ENCODE measurements around the gene GAS7. TPM values are rescaled to one million over a fixed set of nuclear protein-coding genes. Genes with fewer than 3 reads are reported as not detected.

The GAS7 gene
- total RNA-seq, 1 donor from 2014 or later, result 4.8 TPM

DNA sequence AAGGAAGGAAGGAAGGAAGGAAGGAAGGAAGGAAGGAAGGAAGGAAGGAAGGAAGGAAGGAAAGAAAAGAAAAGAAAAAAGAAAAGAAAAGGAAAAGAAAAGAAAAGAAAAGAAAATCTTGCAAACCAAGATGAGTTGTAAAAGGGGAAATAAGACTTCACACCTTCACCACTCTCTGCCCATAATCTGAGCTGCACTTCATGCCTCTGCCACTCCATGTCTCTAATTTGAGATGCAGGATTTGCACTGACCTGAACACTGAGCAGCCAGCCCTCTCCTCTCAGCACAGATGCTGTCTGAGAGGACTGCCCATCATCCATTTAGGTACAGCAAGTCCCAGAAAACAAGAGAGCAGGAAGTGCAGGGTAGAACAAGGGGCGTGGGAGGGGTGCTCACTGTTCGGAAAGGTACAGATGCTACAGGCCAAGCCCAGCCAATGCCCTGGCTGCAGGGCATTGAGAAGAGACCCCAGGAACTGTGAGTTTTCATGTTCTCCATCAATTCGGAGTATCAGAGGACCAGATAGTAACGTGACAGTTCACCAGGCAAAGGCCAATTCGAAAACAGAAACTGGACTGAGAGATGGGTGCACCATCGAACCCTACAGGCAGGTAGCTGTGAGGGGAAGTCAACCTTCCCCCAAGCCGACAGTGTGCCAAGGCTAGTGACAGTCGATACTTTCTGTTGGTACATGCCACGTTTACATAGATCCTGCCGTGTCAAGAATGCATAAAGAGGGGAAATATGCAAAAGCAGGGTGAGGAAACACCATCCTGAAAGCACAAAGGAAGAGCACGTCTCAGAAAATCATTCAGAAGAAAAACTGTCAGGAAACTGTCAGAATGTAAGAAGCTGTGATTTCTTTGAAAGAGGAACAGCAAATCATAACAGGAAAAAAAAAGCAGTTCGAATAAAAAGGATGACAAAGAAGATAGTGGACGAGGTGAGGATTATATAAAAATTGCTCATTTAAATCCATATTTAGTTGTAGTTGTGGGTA is 151.3 kb downstream of the GAS7 start:
- DNase-seq, result no peak

DNA sequence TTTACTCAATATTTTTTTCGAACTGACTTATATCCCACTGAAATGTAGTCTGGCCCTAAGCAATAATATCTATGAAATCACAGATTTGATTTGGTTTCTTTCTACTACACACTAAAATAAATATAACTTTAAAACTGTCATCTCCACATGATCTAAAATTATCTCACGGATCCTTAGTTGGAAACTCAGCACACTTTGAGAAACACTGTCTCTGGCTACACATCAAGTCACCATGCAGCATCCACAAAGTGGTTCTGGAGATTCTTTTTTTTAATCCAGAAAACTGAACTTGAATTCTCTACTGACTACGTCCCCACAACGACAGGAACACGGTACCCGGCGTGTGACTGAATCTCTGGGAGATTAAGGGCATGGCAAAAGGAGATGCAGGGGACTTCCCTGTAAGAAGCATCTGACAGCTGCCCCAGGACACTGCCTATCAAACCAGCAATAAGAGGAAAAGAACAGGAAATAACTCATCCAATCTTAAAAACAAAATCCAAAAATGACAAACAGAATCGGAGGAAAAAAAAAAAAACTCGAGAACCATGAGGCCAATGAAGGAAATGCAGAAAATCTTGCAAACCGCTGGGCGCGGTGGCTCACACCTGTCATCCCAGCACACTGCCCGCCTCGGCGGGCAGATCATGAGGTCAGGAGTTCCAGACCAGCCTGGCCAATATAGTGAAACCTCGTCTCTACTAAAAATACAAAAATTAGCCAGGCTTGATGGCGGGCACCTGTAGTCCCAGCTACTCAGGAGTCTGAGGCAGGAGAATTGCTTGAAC is 152.3 kb downstream of the GAS7 start:
- no peak for DNase-seq

DNA sequence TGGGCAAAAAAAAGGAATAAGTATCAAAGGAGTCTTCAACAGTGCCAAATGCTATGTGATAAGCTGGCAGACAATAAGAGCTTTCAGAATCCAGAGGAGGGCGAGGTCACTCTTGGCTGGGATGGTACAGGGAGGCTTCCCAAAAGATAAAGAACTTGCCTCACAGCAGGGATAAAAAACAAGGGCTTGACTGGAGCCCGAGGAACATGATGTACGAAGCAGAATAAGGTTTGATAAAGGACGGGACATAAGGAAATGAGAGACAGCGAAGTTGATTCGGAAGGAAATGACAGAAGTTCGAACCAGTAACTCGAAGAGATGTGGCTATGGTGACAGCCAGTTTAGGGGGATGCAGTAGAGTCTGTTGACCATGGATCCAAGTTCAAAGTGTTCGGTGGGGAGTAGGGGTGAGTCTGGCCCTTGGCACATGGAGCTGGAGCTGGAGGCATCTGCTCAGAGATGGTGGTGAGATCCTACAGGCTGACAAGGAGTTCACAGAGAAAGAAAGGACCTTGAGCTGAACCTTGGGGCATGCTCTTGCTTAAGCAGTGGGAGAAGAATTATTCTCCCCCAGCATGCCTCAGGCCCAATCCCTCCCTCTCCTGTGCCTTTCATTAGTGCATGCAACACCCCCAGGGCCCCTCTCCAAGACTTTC is 155.7 kb downstream of the GAS7 start:
- DNase-seq, result no peak

DNA sequence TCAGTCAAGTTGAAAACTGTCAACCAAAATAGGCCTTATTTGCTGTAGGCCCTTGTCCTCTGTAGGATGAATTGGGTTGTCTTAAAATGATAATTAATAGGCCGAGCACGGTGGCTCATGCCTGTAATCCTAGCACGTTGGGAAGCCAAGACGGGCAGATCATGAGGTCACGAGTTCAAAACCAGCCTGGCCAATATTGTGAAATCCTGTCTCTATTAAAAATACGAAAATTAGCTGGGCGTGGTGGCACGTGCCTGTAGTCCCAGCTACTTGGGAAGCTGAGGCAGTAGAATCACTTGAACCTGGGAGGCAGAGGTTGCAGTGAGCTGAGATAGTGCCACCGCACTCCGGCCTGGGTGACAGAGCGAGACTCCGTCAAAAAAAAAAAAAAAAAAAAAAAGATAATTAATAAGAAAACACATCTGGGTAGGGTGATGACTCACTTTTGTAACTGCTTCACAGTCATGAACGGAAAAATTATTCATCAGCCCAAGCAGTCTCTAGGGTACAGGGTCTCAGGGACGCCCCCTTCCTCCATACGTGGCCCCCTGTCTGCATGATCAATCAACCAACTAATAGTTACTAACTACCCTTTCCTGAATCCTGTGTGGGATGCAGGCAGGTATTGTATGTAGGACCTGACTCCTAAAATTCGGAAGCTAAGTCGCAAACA is 156.4 kb downstream of the GAS7 start:
- DNase-seq, result no peak

DNA sequence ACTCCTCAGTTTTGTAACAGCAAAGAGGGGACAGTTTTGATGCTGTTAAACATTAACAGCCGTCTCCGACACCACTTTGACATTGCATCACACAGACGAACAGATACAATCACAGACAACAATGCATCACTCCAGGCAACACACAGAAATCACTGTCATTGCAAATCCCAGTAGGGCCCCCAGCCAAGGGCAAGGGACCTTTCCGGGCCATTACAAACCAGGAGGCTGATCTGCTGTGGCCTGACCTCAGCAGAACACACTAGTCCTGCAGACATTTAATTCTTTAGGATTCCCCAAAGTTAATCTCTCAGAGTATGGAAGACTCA is 157.2 kb downstream of the GAS7 start:
- no peak for DNase-seq

DNA sequence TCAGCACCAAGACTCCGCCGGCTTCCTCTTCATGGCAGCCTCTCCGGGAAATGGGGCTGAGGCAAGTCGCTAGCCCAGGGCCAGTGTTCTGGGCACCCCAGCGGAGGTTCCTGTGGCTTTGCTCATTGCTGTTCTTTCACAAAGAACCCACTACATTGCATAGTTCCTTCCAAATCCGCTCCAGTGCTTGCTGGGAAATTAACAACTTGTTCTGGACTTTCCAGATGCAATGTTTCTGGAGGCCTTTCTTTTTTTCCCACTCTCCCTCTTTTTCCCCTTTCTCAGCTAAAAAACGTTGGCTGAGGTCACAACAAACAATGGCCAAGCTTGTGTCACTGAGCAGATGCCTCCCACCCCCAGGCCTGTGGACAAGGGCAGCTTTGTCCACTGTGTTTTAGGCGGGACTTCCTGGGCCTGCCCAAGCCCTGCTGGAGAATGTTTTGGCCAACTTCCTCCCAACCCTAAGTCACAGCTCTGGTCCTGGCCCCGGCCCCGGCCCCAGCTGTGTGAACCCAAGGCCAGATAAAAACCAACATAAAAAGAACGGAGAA is 161.8 kb downstream of the GAS7 start:
- DNase-seq, result no peak

DNA sequence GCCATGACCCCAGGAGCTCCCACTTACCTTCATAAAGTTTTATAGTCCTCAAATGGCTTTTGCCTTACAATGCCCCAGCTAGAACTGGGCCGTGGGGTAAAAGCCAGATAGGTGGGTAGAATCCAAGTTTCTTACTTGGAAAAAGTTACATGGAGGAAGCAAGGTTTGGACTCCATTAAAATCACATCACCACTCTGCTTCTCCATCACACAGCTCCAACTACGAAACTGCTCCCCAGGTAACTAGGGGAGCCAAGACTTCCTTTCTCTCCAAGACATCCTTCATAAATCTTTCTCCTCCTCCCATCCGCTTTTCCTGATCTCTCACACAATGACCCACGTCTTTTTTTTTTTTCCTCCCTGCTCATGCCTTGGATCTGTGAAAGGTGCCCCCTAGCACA is 162.5 kb downstream of the GAS7 start:
- no peak for DNase-seq

DNA sequence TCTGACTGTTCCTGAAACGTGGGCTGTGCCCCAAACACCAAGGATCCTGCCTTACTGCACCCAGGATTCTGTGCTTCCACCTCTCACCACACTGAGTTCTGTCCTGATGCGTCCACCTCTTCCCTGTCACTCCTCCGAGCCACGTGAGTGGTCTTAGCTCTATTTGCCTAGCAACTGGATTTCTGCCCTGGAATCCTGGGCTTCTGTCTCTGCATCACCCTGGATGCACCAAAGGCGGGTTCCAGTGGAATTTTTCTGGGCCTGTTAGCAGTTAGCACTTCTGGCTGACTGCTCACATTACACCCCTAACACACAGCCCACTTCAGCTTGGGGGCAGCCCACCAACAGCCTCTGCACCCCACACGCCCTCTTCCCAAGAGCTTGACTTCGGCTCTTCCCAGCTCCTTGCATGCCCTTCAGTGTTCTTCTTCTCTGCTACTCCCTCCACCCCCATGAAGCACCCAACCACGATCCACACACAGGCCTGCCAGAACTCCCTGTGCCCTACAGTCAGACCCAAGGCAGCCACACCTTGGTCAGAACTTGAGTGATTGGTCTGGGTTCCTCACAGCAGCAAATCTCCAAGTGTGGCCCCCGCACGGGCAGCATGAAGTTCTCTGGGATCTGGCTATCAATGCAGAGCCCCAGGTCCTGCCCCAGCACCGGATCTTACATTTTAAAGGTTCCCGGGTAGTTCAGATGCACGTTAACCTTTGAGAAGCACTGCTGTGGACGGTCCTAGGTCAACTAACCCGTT is 163.5 kb downstream of the GAS7 start:
- no peak for DNase-seq

DNA sequence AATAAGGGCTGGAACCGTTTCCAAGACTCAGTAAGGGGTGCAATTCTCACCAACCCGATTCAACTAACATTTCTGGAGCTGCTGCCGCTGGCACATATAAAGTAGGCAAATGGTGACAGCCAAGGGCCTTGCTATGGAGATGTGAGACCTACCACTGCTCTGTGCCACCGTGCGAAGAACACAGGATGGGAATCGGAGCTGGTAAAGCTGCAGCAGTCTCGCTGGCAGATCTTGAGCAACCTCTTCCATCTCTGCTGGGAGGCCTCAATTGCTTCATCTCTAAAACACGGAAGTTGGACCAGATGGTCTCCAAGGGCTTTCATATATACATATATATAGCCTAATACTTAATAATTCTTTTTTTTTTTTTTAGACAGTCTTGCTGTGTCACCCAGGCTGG is 164.4 kb downstream of the GAS7 start:
- no peak for DNase-seq

DNA sequence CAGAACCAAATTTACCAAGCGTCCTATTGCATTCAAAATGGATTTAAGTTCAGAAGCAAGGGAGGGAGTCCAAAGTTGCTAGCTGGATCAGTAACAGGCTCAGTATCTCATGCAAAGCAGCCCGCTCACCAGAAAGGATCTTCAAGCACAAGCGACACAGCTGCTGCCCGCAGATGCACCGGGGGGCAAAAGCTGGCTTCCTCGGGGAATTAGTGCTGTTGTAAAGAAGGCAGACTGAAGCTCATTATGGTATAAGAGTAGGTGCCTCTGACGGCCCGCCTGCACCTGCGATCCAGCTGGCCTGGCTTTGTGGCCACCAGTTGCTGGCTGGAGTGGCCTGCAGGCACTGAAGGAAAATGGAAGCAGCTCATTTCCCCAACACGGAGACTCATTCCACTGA is 165.0 kb downstream of the GAS7 start:
- no peak for DNase-seq

DNA sequence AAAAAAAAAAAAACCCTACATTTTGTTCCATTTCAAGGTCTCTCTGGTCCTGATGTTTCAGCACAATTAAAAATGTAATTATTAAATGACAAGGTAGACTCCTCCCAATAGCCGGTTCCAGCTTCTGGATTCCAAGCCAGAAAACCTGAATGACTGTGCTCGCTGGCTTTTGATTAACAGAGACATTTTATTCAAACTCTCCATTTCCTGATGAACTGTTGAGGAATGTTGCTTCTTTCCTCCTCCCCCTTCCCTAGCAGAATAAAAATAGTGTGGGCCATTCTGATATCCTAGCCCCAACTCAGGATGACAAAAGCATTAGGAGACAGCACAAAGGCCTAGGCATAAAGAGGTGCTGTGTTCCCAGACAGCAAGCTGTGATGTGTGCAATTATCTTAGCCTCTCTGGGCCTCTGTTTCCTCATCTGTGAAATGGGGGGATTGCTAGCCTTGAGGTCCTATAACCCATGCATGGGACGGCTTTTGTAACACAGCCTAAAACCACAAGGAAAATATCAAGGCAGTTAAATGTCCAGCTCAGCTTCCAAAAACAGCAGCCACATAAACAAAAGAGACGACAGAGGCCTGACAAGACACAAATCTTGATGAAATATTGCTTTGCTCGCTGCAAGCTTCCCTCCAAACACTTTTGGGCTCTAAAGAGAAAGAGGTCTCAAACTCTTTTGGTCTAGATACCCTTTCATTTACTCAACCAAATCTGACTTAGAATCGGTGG is 166.1 kb downstream of the GAS7 start:
- DNase-seq, result no peak

DNA sequence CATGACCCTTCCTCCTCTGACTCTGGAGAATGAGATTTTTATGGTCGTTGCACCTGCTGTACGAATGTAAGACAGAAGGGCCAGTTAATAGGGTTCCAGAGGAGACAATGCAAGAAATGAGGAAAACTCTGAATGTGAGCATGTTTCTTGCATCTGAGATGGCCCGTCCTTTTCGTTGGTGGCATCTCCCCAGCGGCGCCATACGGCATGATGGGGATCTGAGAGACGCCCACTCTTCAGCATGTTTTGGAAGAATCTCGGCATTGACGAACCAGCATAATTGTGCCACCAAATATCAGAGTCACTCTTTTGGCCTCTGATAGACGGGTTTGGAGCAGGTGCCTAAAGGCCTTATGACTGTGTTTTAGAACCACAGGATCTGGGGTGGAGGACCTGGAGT is 166.8 kb downstream of the GAS7 start:
- no peak for DNase-seq

DNA sequence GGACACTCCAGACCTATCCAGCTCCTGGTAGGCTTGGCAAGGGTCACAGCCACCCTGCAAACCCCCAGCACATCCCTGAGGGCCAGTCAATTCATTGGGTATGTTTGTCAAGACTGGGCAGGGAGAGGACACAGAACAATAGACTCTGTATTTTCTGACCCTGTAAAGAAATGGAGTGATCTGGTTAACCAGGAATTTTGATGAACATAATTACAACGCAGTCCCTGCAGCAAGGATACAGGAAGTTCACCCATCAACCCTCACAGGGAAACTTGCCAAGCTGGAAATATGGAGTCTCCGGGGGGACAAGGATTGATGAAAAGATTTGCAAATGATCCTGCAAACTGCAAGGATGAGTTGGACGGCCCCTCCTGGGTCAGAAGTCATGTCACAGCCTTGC is 167.3 kb downstream of the GAS7 start:
- DNase-seq, result no peak

DNA sequence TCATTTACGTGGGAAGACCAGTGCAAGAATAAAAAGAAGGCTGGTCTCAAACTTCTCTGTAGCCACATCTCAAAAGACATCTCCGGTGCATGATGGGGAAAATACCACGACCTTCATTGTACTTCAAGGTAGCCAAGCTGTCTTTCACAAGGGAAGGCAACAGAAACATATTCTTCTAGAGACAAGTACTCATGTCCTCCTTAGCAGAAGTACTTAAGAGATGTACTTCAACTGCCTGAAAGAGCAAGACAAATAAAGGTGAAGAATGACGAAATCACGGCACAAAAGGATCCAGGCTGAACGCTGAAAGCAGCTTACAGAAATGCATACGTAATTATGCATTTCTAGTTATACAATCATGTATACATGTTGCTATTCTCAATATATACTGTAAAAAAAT is 169.3 kb downstream of the GAS7 start:
- DNase-seq, result no peak

DNA sequence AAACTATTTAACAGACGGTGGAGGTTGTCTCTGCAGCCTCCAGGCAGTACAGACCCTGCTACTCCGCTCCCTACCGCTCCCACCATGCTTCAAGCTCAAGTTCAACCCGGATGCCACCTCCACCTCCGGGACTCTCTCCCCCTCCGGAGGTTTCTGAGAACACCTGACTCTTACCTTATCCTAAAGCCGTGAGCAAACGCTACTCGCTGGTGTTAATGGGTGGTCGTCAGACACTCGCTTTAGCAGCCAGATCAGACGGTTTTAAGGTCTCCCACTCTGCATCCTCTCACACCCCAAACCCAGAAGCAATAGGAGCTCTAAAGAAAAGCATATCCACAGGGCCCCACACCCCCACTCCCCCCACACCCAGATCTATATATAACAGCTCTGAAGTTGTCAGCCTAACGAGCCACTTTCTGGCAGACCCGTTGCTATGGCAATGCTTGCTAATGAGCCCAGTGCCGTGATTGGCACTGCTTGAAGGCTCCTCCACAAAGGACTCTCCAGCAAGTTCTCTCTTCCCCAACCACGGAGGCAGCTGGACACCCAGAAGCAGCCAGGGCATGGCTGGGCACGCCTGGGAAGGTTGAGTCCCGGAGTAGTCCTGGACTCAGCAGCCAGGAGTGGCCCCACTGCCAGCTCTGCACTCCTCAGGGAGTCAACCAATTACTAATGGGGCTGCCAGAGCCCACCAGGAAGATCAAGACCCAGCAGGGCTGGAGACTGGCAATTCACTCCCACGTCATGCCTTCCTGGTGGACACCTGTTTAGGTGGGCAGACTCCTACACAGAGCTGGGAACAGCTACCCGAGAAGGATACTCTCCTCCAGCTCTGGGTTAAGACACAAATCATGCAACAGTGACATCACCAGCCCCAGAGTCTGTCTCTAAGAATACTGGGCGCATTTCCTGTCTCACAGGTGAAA is 172.2 kb downstream of the GAS7 start:
- no peak for DNase-seq

DNA sequence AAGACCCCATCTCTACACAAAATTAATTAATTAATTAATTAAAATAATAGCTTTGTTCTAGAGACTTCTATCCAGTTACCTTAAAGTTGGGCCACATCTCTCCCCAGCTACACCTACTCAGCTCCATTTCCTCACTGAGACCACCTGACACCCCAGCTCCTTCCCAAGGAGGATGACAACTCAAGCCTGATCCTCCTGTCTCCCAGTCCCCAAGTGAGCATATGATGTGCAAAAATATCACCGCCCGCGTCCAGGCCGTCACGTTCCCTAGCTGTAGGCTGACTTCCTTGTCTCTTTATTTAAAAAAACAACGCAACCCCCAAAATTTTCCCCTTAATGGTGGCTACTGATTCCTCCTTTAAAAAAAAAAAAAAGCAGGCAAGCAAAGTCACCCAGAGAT is 173.2 kb downstream of the GAS7 start:
- DNase-seq, result no peak

DNA sequence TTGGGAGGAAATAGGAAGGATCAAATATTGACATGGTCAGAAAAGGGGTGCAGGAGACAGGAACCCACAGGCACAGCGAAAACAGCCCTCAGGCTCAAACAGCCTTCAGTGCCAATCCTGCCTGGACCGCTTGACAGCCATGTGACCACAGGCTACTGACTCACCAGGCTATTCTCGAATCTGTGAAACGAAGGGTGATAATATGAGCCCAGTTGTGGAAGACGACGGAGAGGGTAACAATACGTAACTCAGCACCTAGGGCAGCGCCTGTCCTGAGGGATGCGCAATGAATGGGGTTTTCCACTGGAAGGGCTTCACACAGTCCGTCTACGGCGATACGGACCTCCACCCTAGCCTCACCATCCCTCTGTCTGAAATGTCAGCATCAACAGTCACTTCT is 176.0 kb downstream of the GAS7 start:
- DNase-seq, result no peak

DNA sequence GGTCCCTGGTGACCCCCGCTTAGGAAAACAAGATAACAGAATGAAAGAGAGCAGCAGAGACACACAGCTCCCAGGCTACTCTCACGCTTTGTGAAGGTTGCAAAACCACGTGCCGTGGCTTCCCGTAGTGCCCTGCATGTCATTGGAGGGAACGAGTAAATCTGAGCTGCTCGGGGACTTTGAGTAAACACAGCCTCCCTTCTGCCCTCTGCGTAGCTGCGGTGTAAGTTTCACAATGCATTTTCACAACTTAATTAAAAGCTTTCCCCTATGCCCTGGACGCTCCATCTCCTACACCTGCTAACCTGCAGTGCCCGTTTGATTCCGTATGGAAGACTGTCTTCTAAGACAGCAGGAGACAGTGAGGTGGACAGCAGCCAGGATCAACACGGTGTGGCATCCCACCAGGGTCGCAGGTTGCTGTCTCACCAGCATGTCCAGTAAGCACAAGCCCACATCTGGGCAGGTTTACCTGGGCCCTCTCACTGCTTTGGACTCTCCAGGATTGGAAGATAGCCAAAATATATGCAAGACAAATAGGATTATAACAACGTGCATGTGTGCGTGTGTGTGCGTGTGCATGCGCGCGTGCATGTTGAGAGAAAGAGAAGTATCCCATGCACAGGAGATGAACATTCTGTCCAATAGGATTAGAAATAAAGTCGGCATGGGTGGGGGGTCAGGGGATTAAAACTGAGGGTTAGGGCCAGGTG is 177.0 kb downstream of the GAS7 start:
- no peak for DNase-seq

DNA sequence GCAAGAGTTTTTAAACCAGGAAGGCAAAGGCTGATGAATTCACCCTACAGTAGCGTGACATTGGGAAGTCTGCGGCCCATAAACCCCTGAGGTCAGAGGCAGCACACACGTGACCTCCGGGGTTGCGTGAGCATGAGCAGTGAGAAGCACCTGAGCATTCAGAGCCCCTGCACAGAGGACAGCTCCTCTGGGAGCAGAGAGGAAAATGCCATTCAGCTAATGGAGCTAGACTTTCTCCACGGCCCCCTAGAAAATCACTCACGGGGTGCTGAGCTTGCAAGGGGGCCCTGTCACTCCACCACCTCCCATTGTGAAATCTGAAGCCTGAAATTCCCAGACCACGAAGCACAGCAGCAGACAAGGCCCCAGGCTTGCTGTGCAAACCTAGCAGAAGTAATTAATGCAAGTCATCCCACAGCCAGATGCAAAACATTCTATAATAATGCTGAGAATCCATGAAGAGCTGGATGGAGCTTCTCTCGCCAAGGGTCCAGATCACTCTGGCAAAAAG is 178.4 kb downstream of the GAS7 start:
- DNase-seq, result no peak

Measured in dermis blood vessel endothelial cell (primary cell).